Activated CD8-positive, alpha-beta T cell treated with anti-CD3 and anti-CD28 coated beads for 36 hours (primary cell): ENCODE data around the gene SETD3. TPM values are rescaled to one million over a fixed set of nuclear protein-coding genes. Genes with fewer than 3 reads are reported as not detected.

Experiments used
- ATAC-seq: fragments of 200-7000 bp; cut with Tn5 transposase; one replicate; pipeline ENCODE4 v1.10.0; 2021; ENCODE audit warnings: mild to moderate bottlenecking, moderate library complexity
- CTCF ChIA-PET: fragments of 350-600 bp; sonication (Branson Sonifier 250); formaldehyde crosslinking; loops from one replicate; lab custom pipeline; 2021; ENCODE audit warnings: antibody characterized with exemption; lab: Charles Lee
- POLR2A ChIA-PET: fragments of 350-600 bp; sonication (Branson Sonifier 250); formaldehyde crosslinking; loops from one replicate; lab custom pipeline; 2021; ENCODE audit warnings: antibody characterized with exemption; lab: Charles Lee
- DNase-seq: peaks from one replicate; pipeline ENCODE4 v3.0.0-alpha.2; 2020
- H3K27ac Mint-ChIP-seq: one replicate; pipeline ENCODE4 v1.8.0; 2021; ENCODE audit warnings: mild to moderate bottlenecking, mixed read lengths
- H3K27me3 Mint-ChIP-seq: one replicate; pipeline ENCODE4 v1.8.0; 2021; ENCODE audit warnings: mixed read lengths
- H3K36me3 Mint-ChIP-seq: one replicate; pipeline ENCODE4 v1.8.0; 2021; ENCODE audit warnings: low read depth, mixed read lengths
- H3K4me1 Mint-ChIP-seq: one replicate; pipeline ENCODE4 v1.8.0; 2021; ENCODE audit warnings: low read depth, mixed read lengths
- H3K4me3 Mint-ChIP-seq: one replicate; pipeline ENCODE4 v1.8.0; 2021; ENCODE audit warnings: mild to moderate bottlenecking, moderate library complexity, mixed read lengths
- H3K9me3 Mint-ChIP-seq: one replicate; pipeline ENCODE4 v1.8.0; 2021; ENCODE audit warnings: mixed read lengths
- CTCF ChIP-seq: fragments of 200-600 bp; IDR thresholded peaks from one replicate; pipeline ENCODE4 v1.8.0; 2022; ENCODE audit warnings: antibody characterized with exemption, mild to moderate bottlenecking
- intact Hi-C: fragments of 100-400 bp; cut with micrococcal nuclease; formaldehyde crosslinking; loops from one replicate; pipeline ENCODE4 v1.10.0; 2022
- total RNA-seq, 2 experiments: library from RNA; stranded (reverse); gene quantifications; one replicate each; pipeline ENCODE4 v1.2.3, GENCODE V29; 2021

The SETD3 gene
- 10 to 100 TPM; 49.9 to 50.7 TPM for total RNA-seq

- Mint-ChIP-seq H3K4me1 (peaks cover 54% of the 10 kb centered on the region), H3K9me3 (no peaks in the 10 kb centered on the region), H3K36me3 (no peaks in the 10 kb centered on the region), H3K27me3 (no peaks in the 10 kb centered on the region), H3K4me3 (peak within 1 kb of the TSS; percentile 96), H3K27ac (peak within 1 kb of the TSS; percentile 96)
- POLR2A ChIA-PET: interaction anchor here (1.0 to 3.4 kb wide), 5 partner anchors 10 to 123 kb away, joined by 3 to 14 read pairs (median 4); no protein-coding TSS in a partner anchor
- CTCF ChIA-PET: interaction anchor here (1.0 to 1.6 kb wide), 2 partner anchors 11 to 204 kb away, joined by 3 to 5 read pairs; partner anchors contain the start of gene CYP46A1
- no peak for TF ChIP-seq CTCF
- ATAC-seq (no peak), DNase-seq (peak; percentile 64)
- intact Hi-C loops: no loop called here
These were observed at the start of gene SETD3 for GRCh38 chr14:99479906-99480869. Gene SETD3 (minus strand): TSS chr14:99480859. CDS start chr14:99465805, 15,054 bp downstream.

- H3K27me3 Mint-ChIP-seq: no peaks in the 10 kb centered on the region
- no peaks in the 10 kb centered on the region for H3K9me3 Mint-ChIP-seq
- ATAC-seq (no peak), DNase-seq (no peak)
- no peak overlapping the region for H3K27ac Mint-ChIP-seq
- peaks cover 5% of the 10 kb centered on the region for H3K4me1 Mint-ChIP-seq
- no peak for TF ChIP-seq CTCF
- no peaks in the 10 kb centered on the region for H3K36me3 Mint-ChIP-seq
- no peak overlapping the region for H3K4me3 Mint-ChIP-seq
- POLR2A ChIA-PET: no interaction called here
- intact Hi-C loops: loop anchor here (10.0 kb wide), 1 partner anchor 355 kb away; no protein-coding TSS in a partner anchor
- CTCF ChIA-PET: no interaction called here
These were observed 49.2 kb upstream of the SETD3 start for GRCh38 chr14:99529899-99530298.

GRCh38 chr14:99527427-99528076, 46.9 kb upstream of the SETD3 start:
- Mint-ChIP-seq H3K27me3 (no peaks in the 10 kb centered on the region), H3K27ac (no peak overlapping the region), H3K4me3 (no peak overlapping the region), H3K9me3 (no peaks in the 10 kb centered on the region), H3K36me3 (no peaks in the 10 kb centered on the region), H3K4me1 (peaks cover 9% of the 10 kb centered on the region)
- POLR2A ChIA-PET: no interaction called here
- DNase-seq (no peak), ATAC-seq (no peak)
- no peak for TF ChIP-seq CTCF
- CTCF ChIA-PET: interaction anchor here (0.6 kb wide), 1 partner anchor 371 kb away, joined by 3 read pairs; no protein-coding TSS in a partner anchor
- intact Hi-C loops: loop anchor here (10.0 kb wide), 1 partner anchor 357 kb away; no protein-coding TSS in a partner anchor

GRCh38 chr14:99527026-99527425, 46.4 kb upstream of the SETD3 start:
- DNase-seq (no peak), ATAC-seq (no peak)
- Mint-ChIP-seq H3K27ac (no peak overlapping the region), H3K27me3 (no peaks in the 10 kb centered on the region), H3K4me3 (no peak overlapping the region), H3K36me3 (no peaks in the 10 kb centered on the region), H3K9me3 (no peaks in the 10 kb centered on the region), H3K4me1 (peaks cover 9% of the 10 kb centered on the region)
- intact Hi-C loops: loop anchor here (10.0 kb wide), 1 partner anchor 358 kb away; no protein-coding TSS in a partner anchor
- no peak for TF ChIP-seq CTCF
- ChIA-PET POLR2A (no interaction called here), CTCF (interaction anchor here (0.6 kb wide), 1 partner anchor 372 kb away, joined by 3 read pairs; no protein-coding TSS in a partner anchor)
